ENCODE results near the gene C2orf78. TPM values are rescaled to one million over a fixed set of nuclear protein-coding genes. Genes with fewer than 3 reads are reported as not detected.

C2orf78 gene
- total RNA-seq, 6 experiments from 2014 or later = 0.07 TPM; not detected in 5

DNA sequence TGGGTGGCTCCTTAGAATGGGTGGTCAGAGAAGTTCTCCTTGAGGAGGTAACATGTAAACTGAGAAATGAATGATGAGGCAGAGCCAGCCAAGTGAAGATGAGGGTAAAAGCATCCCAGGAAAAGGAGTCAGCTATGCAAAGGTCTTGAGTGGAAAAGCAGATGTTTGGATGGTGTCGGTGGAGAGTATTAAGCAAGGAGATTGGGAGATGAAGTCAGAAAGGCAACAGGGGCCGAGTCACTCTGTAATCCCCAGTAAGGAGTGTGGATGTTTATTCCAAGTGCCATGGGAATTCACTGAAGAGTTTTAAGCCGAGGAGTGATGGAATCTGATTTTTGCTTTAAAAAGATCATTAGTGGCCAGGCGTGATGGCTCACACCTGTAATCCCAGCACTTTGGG, 41.4 kb downstream of the C2orf78 start:
- H3K27ac ChIP-seq = no peak overlapping the region
- H3K4me3 ChIP-seq = no peak overlapping the region
- no peaks in the 10 kb centered on the region for H3K9me3 ChIP-seq
- no peaks in the 10 kb centered on the region for H3K27me3 ChIP-seq
- DNase-seq (no peak), ATAC-seq (no peak)
- WGBS (ENCODE audit: insufficient coverage, low coverage, low lambda C conversion rate, missing lambda C conversion rate) = 72% methylated on average over 3 of the region's 4 CpGs
- intact Hi-C loops (cut with DNase I) = loop anchor here in 1 of 2 donors (10.0 kb wide), 2 partner anchors 319 to 509 kb away; partner anchors contain the start of gene BOLA3
- H3K36me3 ChIP-seq = no peaks in the 10 kb centered on the region
- no peak for TF ChIP-seq POLR2A (IDR thresholded peaks at IDR 0.05)
- TF ChIP-seq, protein P1, sequence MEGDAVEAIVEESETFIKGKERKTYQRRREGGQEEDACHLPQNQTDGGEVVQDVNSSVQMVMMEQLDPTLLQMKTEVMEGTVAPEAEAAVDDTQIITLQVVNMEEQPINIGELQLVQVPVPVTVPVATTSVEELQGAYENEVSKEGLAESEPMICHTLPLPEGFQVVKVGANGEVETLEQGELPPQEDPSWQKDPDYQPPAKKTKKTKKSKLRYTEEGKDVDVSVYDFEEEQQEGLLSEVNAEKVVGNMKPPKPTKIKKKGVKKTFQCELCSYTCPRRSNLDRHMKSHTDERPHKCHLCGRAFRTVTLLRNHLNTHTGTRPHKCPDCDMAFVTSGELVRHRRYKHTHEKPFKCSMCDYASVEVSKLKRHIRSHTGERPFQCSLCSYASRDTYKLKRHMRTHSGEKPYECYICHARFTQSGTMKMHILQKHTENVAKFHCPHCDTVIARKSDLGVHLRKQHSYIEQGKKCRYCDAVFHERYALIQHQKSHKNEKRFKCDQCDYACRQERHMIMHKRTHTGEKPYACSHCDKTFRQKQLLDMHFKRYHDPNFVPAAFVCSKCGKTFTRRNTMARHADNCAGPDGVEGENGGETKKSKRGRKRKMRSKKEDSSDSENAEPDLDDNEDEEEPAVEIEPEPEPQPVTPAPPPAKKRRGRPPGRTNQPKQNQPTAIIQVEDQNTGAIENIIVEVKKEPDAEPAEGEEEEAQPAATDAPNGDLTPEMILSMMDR (IDR thresholded peaks at IDR 0.05) = no peak
- H3K4me1 ChIP-seq = peaks cover 0 to 6% (median 0%) of the 10 kb centered on the region in 4 donors

DNA sequence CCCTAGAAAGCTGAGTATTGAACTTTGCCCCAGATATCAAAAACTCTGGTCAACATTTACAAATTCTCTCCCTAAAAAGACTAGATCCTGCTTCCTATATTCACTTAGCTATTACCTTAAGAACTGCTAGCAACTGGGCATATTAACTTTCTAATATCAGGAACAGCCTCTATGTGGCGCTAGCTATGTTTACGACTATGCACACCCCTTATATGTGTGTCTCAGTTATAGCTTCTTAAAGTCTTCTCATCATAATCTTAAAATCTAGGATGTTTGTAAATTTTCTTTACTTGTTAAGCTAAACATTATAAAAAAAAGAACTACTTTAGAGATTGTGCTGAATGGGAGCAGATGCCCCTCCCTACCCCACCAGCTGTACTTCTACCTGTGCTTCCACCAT, 43.0 kb downstream of the C2orf78 start:
- Histone ChIP-seq H3K36me3 (peaks cover 0 to 4% (median 0%) of the 10 kb centered on the region in 4 donors), H3K27ac (no peak overlapping the region), H3K27me3 (no peaks in the 10 kb centered on the region), H3K4me1 (peaks cover 0 to 6% (median 0%) of the 10 kb centered on the region in 4 donors), H3K9me3 (no peaks in the 10 kb centered on the region), H3K4me3 (no peak overlapping the region)
- ATAC-seq (no peak), DNase-seq (no peak)
- no peak for TF ChIP-seq POLR2A (IDR thresholded peaks at IDR 0.05)
- TF ChIP-seq, protein P1 (IDR thresholded peaks at IDR 0.05) = peak in 2 of 4 donors; percentile 16 to 18
- intact Hi-C loops (cut with DNase I) = loop anchor here in 1 of 2 donors (10.0 kb wide), 2 partner anchors 318 to 508 kb away; partner anchors contain the start of gene BOLA3
- WGBS (ENCODE audit: insufficient coverage, low coverage, low lambda C conversion rate, missing lambda C conversion rate) = 10% methylated on average over 2 of the region's 2 CpGs

DNA sequence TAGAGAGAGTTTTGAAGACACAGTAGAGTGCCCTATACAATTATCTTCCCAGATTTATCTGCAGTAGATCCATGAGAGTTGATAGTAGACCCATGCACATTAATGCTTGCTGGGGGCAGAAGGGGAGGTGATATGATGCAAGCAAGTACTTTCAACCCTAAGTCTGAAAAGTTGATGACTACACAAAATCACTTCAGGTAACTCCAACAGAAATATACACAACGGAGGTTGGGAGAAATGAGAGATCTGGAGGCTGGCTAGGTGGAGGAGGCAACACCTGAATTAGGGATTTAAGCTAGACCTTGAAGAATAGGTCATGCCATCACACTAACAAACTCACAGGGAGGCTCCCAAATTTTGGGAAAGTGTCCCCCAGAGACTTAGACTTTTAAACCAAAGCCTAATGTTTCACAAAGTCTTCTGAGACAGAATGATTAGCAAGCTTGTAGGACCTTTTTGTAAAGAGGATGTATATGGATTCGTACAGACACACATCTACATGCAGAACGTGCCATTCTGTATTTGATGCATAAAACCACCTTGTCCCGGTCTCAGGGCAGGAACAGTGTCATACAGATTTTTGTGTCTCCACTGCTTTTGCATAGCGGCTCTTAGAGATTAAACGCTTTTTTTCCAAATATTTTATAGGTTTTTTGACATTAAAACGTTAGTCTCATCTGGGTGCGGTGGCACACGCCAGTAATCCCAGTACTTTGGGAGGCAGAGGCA, 43.8 kb downstream of the C2orf78 start:
- Histone ChIP-seq H3K36me3 (peaks cover 0 to 4% (median 0%) of the 10 kb centered on the region in 4 donors), H3K4me3 (peak overlapping the region in 1 of 3 donors; percentile 81), H3K27me3 (no peaks in the 10 kb centered on the region), H3K9me3 (no peaks in the 10 kb centered on the region), H3K27ac (peak overlapping the region in 1 of 3 donors; percentile 83), H3K4me1 (peaks cover 0 to 11% (median 0%) of the 10 kb centered on the region in 4 donors)
- TF ChIP-seq POLR2A (IDR thresholded peaks at IDR 0.05) = no peak
- TF ChIP-seq, protein P1 (IDR thresholded peaks at IDR 0.05) = no peak
- WGBS (ENCODE audit: insufficient coverage, low coverage, low lambda C conversion rate, missing lambda C conversion rate) = 78% methylated on average over 9 of the region's 9 CpGs
- DNase-seq = no peak
- no peak for ATAC-seq
- intact Hi-C loops (cut with DNase I) = loop anchor here in 1 of 2 donors (10.0 kb wide), 2 partner anchors 317 to 507 kb away; partner anchors contain the start of gene BOLA3

DNA sequence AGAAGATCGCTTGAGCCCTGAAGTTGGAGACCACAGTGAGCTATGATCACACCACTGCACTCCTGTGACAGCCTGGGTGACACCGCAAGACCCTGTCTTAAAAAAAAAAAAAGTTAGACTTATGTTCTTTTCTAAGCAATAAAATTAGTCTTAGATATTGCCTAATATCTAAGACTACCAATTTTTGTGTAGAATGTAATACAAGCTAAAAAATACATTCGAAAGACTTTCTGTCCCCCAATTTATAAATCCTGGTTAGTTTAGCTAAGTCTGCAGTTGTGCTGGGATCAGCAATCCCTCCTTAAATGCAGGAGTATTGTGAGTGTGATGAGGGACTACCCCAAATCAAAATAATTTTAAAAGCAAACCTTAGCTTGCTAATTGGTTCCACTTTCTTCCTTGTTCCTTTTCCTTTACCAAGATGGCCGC, 44.4 kb downstream of the C2orf78 start:
- ATAC-seq = no peak
- peak overlapping the region; percentile 17 to 95 (median 83) for H3K27ac ChIP-seq
- no peak for TF ChIP-seq POLR2A (IDR thresholded peaks at IDR 0.05)
- TF ChIP-seq, protein P1 (IDR thresholded peaks at IDR 0.05) = no peak
- peaks cover 0 to 12% (median 0%) of the 10 kb centered on the region in 4 donors for H3K4me1 ChIP-seq
- peaks cover 0 to 4% (median 0%) of the 10 kb centered on the region in 4 donors for H3K36me3 ChIP-seq
- H3K9me3 ChIP-seq = no peaks in the 10 kb centered on the region
- peak overlapping the region; percentile 73 to 93 (median 81) for H3K4me3 ChIP-seq
- no peaks in the 10 kb centered on the region for H3K27me3 ChIP-seq
- WGBS (ENCODE audit: insufficient coverage, low coverage, low lambda C conversion rate, missing lambda C conversion rate) = 68% methylated on average over 4 of the region's 4 CpGs
- intact Hi-C loops (cut with DNase I) = loop anchor here in 1 of 2 donors (10.0 kb wide), 2 partner anchors 316 to 506 kb away; partner anchors contain the start of gene BOLA3
- DNase-seq = no peak

All from right lobe of liver (tissue), 6 donors.